Activated naive CD4-positive, alpha-beta T cell treated with anti-CD3 and anti-CD28 coated beads for 36 hours (primary cell): ENCODE results near the gene RGL2. TPM values are rescaled to one million over a fixed set of nuclear protein-coding genes. Genes with fewer than 3 reads are reported as not detected.
"Not testable (repeated sequence)": the region's sequence is repeated elsewhere in the genome, so short reads cannot be mapped to it uniquely, and the experiment has no call there.

Experiments used
- CTCF ChIA-PET: fragments of 350-600 bp; sonication (Branson Sonifier 250); formaldehyde crosslinking; loops from one replicate; lab custom pipeline; 2021; ENCODE audit warnings: antibody characterized with exemption; lab: Charles Lee
- DNase-seq: peaks from one replicate; pipeline ENCODE4 v3.0.0-alpha.2; 2020
- H3K27ac Mint-ChIP-seq: one replicate; pipeline ENCODE4 v1.8.0; 2021; ENCODE audit warnings: mild to moderate bottlenecking, mixed read lengths
- H3K27me3 Mint-ChIP-seq: one replicate; pipeline ENCODE4 v1.8.0; 2021; ENCODE audit warnings: low read depth, mixed read lengths
- H3K36me3 Mint-ChIP-seq: one replicate; pipeline ENCODE4 v1.8.0; 2021; ENCODE audit warnings: low read depth, mixed read lengths
- H3K4me1 Mint-ChIP-seq: one replicate; pipeline ENCODE4 v1.8.0; 2021; ENCODE audit warnings: low read depth, mixed read lengths
- H3K4me3 Mint-ChIP-seq: one replicate; pipeline ENCODE4 v1.8.0; 2021; ENCODE audit warnings: mild to moderate bottlenecking, moderate library complexity, mixed read lengths
- H3K9me3 Mint-ChIP-seq: one replicate; pipeline ENCODE4 v1.8.0; 2021; ENCODE audit warnings: mixed read lengths
- intact Hi-C: fragments of 100-400 bp; cut with micrococcal nuclease; formaldehyde crosslinking; loops from one replicate; pipeline ENCODE4 v1.15.1; 2023
- total RNA-seq, 2 experiments: library from RNA; stranded (reverse); gene quantifications; one replicate each; pipeline ENCODE4 v1.2.3, GENCODE V29; 2021

Gene RGL2
- total RNA-seq, 2 experiments from 2014 or later, result 23.8 to 27.8 TPM

GRCh38 chr6:33288921-33289783 is 9.6 kb downstream of the RGL2 start, which contains the start of the genes PFDN6 and WDR46:
TSS of gene PFDN6 (plus strand) at chr6:33289601. CDS start at chr6:33289857, 256 bp downstream.
TSS of gene WDR46 (minus strand) at chr6:33289239. CDS start at chr6:33289170, 69 bp downstream.
- Mint-ChIP-seq H3K4me1 (peaks cover 43% of the 10 kb centered on the region), H3K36me3 (peaks cover 18% of the 10 kb centered on the region), H3K9me3 (no peaks in the 10 kb centered on the region), H3K27ac (peak within 1 kb of the TSS; percentile 91), H3K27me3 (no peaks in the 10 kb centered on the region), H3K4me3 (peak within 1 kb of the TSS; percentile 99)
- CTCF ChIA-PET, result interaction anchor here (0.8 to 2.0 kb wide), 8 partner anchors 10 to 165 kb away, joined by 3 to 7 read pairs (median 4); partner anchors contain the start of gene B3GALT4
- intact Hi-C loops, result loop anchor here (1.0 to 2.0 kb wide), 5 partner anchors 9 to 500 kb away; partner anchors contain the start of genes LEMD2, RGL2 and VPS52
- peak; percentile 85 for DNase-seq

- Mint-ChIP-seq H3K27ac (peak overlapping the region; percentile 91), H3K36me3 (peaks cover 20% of the 10 kb centered on the region), H3K4me1 (peaks cover 43% of the 10 kb centered on the region), H3K4me3 (peak overlapping the region; percentile 99), H3K9me3 (no peaks in the 10 kb centered on the region), H3K27me3 (no peaks in the 10 kb centered on the region)
- CTCF ChIA-PET, result interaction anchor here (0.6 to 2.0 kb wide), 9 partner anchors 11 to 625 kb away, joined by 3 to 7 read pairs (median 4); partner anchors contain the start of gene B3GALT4
- no peak for DNase-seq
- intact Hi-C loops, result loop anchor here (2.0 kb wide), 1 partner anchor 500 kb away; the partner anchor contains the start of gene LEMD2
Measured at GRCh38 chr6:33288141-33288920, 10.4 kb downstream of the RGL2 start.

GRCh38 chr6:33286946-33287914 is 11.5 kb downstream of the RGL2 start:
- H3K4me3 Mint-ChIP-seq, result peak overlapping the region; percentile 99
- peaks cover 20% of the 10 kb centered on the region for H3K36me3 Mint-ChIP-seq
- intact Hi-C loops, result no loop called here
- CTCF ChIA-PET, result interaction anchor here (0.9 to 1.3 kb wide), 2 partner anchors 10 to 163 kb away, joined by 3 read pairs; partner anchors contain the start of gene B3GALT4
- DNase-seq, result no peak
- peaks cover 43% of the 10 kb centered on the region for H3K4me1 Mint-ChIP-seq
- H3K27me3 Mint-ChIP-seq, result no peaks in the 10 kb centered on the region
- no peaks in the 10 kb centered on the region for H3K9me3 Mint-ChIP-seq
- H3K27ac Mint-ChIP-seq, result no peak overlapping the region

GRCh38 chr6:33285214-33285613 is 13.5 kb downstream of the RGL2 start:
- H3K27ac Mint-ChIP-seq, intact Hi-C loops, CTCF ChIA-PET, DNase-seq, H3K4me3 Mint-ChIP-seq, H3K27me3 Mint-ChIP-seq, H3K9me3 Mint-ChIP-seq: not testable (repeated sequence)
- H3K36me3 Mint-ChIP-seq, result peaks cover 15% of the 10 kb centered on the region
- H3K4me1 Mint-ChIP-seq, result peaks cover 31% of the 10 kb centered on the region

- Mint-ChIP-seq H3K4me3 (no peak overlapping the region), H3K4me1 (peaks cover 27% of the 10 kb centered on the region), H3K9me3 (no peaks in the 10 kb centered on the region), H3K36me3 (peaks cover 21% of the 10 kb centered on the region), H3K27me3 (no peaks in the 10 kb centered on the region), H3K27ac (peak overlapping the region; percentile 21)
- DNase-seq, result no peak
- CTCF ChIA-PET, result no interaction called here
- intact Hi-C loops, result no loop called here
Measured at GRCh38 chr6:33280539-33280938, 18.2 kb downstream of the RGL2 start.

- H3K9me3 Mint-ChIP-seq, result no peaks in the 10 kb centered on the region
- CTCF ChIA-PET, result interaction anchor here (0.8 kb wide), 1 partner anchor 11 kb away, joined by 3 read pairs; no protein-coding TSS in a partner anchor
- peaks cover 32% of the 10 kb centered on the region for H3K4me1 Mint-ChIP-seq
- no peak for DNase-seq
- H3K4me3 Mint-ChIP-seq, result no peak overlapping the region
- H3K27me3 Mint-ChIP-seq, result no peaks in the 10 kb centered on the region
- peaks cover 26% of the 10 kb centered on the region for H3K36me3 Mint-ChIP-seq
- no peak overlapping the region for H3K27ac Mint-ChIP-seq
- intact Hi-C loops, result loop anchor here (1.0 to 10.0 kb wide), 2 partner anchors 9 to 295 kb away; partner anchors contain the start of genes PFDN6 and WDR46
Measured at GRCh38 chr6:33279971-33280511, 18.7 kb downstream of the RGL2 start.

GRCh38 chr6:33279257-33279695 is 19.5 kb downstream of the RGL2 start:
- CTCF ChIA-PET, result interaction anchor here (0.8 kb wide), 1 partner anchor 12 kb away, joined by 3 read pairs; no protein-coding TSS in a partner anchor
- intact Hi-C loops, result loop anchor here (1.0 to 10.0 kb wide), 2 partner anchors 10 to 296 kb away; partner anchors contain the start of genes PFDN6 and WDR46

GRCh38 chr6:33278810-33279209 is 19.9 kb downstream of the RGL2 start:
- peaks cover 38% of the 10 kb centered on the region for H3K4me1 Mint-ChIP-seq
- no peaks in the 10 kb centered on the region for H3K27me3 Mint-ChIP-seq
- intact Hi-C loops, result loop anchor here (1.0 to 10.0 kb wide), 2 partner anchors 10 to 296 kb away; partner anchors contain the start of genes PFDN6 and WDR46
- CTCF ChIA-PET, result interaction anchor here (1.6 to 3.0 kb wide), 2 partner anchors 30 to 66 kb away, joined by 3 to 21 read pairs; no protein-coding TSS in a partner anchor
- peaks cover 35% of the 10 kb centered on the region for H3K36me3 Mint-ChIP-seq
- H3K9me3 Mint-ChIP-seq, result no peaks in the 10 kb centered on the region
- no peak for DNase-seq
- no peak overlapping the region for H3K27ac Mint-ChIP-seq
- H3K4me3 Mint-ChIP-seq, result no peak overlapping the region

More at GRCh38 chr6:33279257-33279695, 19.5 kb downstream of the RGL2 start:
- Mint-ChIP-seq H3K36me3 (peaks cover 33% of the 10 kb centered on the region), H3K4me3 (no peak overlapping the region), H3K27me3 (no peaks in the 10 kb centered on the region), H3K4me1 (peaks cover 37% of the 10 kb centered on the region), H3K9me3 (no peaks in the 10 kb centered on the region), H3K27ac (no peak overlapping the region)
- no peak for DNase-seq

GRCh38 chr6:33278392-33278741 is 20.4 kb downstream of the RGL2 start:
- CTCF ChIA-PET, result interaction anchor here (0.5 to 3.0 kb wide), 5 partner anchors 10 to 86 kb away, joined by 3 to 21 read pairs (median 5); partner anchors contain the start of genes PFDN6 and WDR46
- no peaks in the 10 kb centered on the region for H3K27me3 Mint-ChIP-seq
- H3K27ac Mint-ChIP-seq, result peak overlapping the region; percentile 94
- H3K4me1 Mint-ChIP-seq, result peaks cover 38% of the 10 kb centered on the region
- H3K9me3 Mint-ChIP-seq, result no peaks in the 10 kb centered on the region
- no peak for DNase-seq
- intact Hi-C loops, result loop anchor here (10.0 kb wide), 1 partner anchor 296 kb away; no protein-coding TSS in a partner anchor
- no peak overlapping the region for H3K4me3 Mint-ChIP-seq
- H3K36me3 Mint-ChIP-seq, result peaks cover 39% of the 10 kb centered on the region

GRCh38 chr6:33277663-33278391 is 20.9 kb downstream of the RGL2 start:
- Mint-ChIP-seq H3K27ac (peak overlapping the region; percentile 94), H3K4me1 (peaks cover 41% of the 10 kb centered on the region), H3K4me3 (peak overlapping the region; percentile 84), H3K36me3 (peaks cover 43% of the 10 kb centered on the region), H3K9me3 (no peaks in the 10 kb centered on the region), H3K27me3 (no peaks in the 10 kb centered on the region)
- peak; percentile 47 for DNase-seq
- intact Hi-C loops, result loop anchor here (1.0 to 10.0 kb wide), 2 partner anchors 21 to 297 kb away; no protein-coding TSS in a partner anchor
- CTCF ChIA-PET, result interaction anchor here (0.5 to 3.0 kb wide), 11 partner anchors 11 to 431 kb away, joined by 3 to 21 read pairs (median 5); partner anchors contain the start of genes PFDN6, WDR46 and ZBTB9
